ENCODE data around the gene UBA5. TPM values are rescaled to one million over a fixed set of nuclear protein-coding genes. Genes with fewer than 3 reads are reported as not detected.

UBA5 gene
- polyA plus RNA-seq, 1 donor (not counting 4 experiments of a cell fraction or from before 2014, with no cell fraction given) = 48.0 TPM

- H3K27ac ChIP-seq (ENCODE audit: control insufficient read depth, insufficient read depth, low read length) = no peak overlapping the region
- no peaks in the 10 kb centered on the region for H3K9me1 ChIP-seq (ENCODE audit: control insufficient read depth, extremely low read depth, insufficient read depth, low read length)
- no peaks in the 10 kb centered on the region for H3K27me3 ChIP-seq (ENCODE audit: control insufficient read depth, extremely low read depth, insufficient read depth, low read length)
- H3K9ac ChIP-seq (ENCODE audit: control insufficient read depth, extremely low read depth, insufficient read depth, low read length) = no peak overlapping the region
- no peak overlapping the region for H2AFZ ChIP-seq (ENCODE audit: control insufficient read depth, low read length)
- H4K20me1 ChIP-seq (ENCODE audit: control insufficient read depth, extremely low read depth, insufficient read depth, low read length) = no peaks in the 10 kb centered on the region
- H3K4me3 ChIP-seq (ENCODE audit: control insufficient read depth in 2 of 3, extremely low read depth in 1 of 3, insufficient read depth in 2 of 3, low read depth in 1 of 3, low read length in 3 of 3) = no peak overlapping the region
- H3K9me3 ChIP-seq (ENCODE audit: control insufficient read depth, low read depth, low read length) = no peaks in the 10 kb centered on the region
- no peaks in the 10 kb centered on the region for H3K4me1 ChIP-seq (ENCODE audit: control insufficient read depth, extremely low read depth, insufficient read depth, low read length)
- H3K4me2 ChIP-seq (ENCODE audit: control insufficient read depth, extremely low read depth, insufficient read depth, low read depth, low read length) = no peak overlapping the region
- H3K79me2 ChIP-seq (ENCODE audit: control insufficient read depth, insufficient read depth, low read length) = no peaks in the 10 kb centered on the region
- FAIRE-seq = no peak
- TF ChIP-seq EZH2 (IDR thresholded peaks at IDR 0.05; ENCODE audit: low read length) = no peak
- TF ChIP-seq CTCF (optimal IDR thresholded peaks at IDR 0.05 in 1 of 3, IDR thresholded peaks at IDR 0.05 in 1 of 3, conservative IDR thresholded peaks at IDR 0.05 in 1 of 3; ENCODE audit: extremely low read depth in 1 of 3, insufficient read depth in 2 of 3, low read length in 3 of 3) = no peak
- no peak for DNase-seq (ENCODE audit: low read depth, low spot score)
- dilution Hi-C loops (cut with MboI; ENCODE audit: extremely low pct_ligation_motif_present, low sequenced_read_pairs) = no loop called here
- peaks cover 10 to 27% of the 10 kb centered on the region in 2 experiments for H3K36me3 ChIP-seq (ENCODE audit: control insufficient read depth in 2 of 2, extremely low read depth in 1 of 2, insufficient read depth in 2 of 2, low read length in 2 of 2)
Observed at GRCh38 chr3:132709761-132710160, 49.6 kb downstream of the UBA5 start.

- DNase-seq (ENCODE audit: low read depth, low spot score) (no peak), FAIRE-seq (no peak)
- Histone ChIP-seq H3K79me2 (ENCODE audit: control insufficient read depth, insufficient read depth, low read length) (no peaks in the 10 kb centered on the region), H3K9me1 (ENCODE audit: control insufficient read depth, extremely low read depth, insufficient read depth, low read length) (no peaks in the 10 kb centered on the region), H3K4me1 (ENCODE audit: control insufficient read depth, extremely low read depth, insufficient read depth, low read length) (no peaks in the 10 kb centered on the region), H3K9ac (ENCODE audit: control insufficient read depth, extremely low read depth, insufficient read depth, low read length) (no peak overlapping the region), H4K20me1 (ENCODE audit: control insufficient read depth, extremely low read depth, insufficient read depth, low read length) (no peaks in the 10 kb centered on the region), H3K9me3 (ENCODE audit: control insufficient read depth, low read depth, low read length) (no peaks in the 10 kb centered on the region), H3K4me2 (ENCODE audit: control insufficient read depth, extremely low read depth, insufficient read depth, low read depth, low read length) (no peak overlapping the region), H3K4me3 (ENCODE audit: control insufficient read depth in 2 of 3, extremely low read depth in 1 of 3, insufficient read depth in 2 of 3, low read depth in 1 of 3, low read length in 3 of 3) (no peak overlapping the region), H3K36me3 (ENCODE audit: control insufficient read depth in 2 of 2, extremely low read depth in 1 of 2, insufficient read depth in 2 of 2, low read length in 2 of 2) (peaks cover 10 to 27% of the 10 kb centered on the region in 2 experiments), H3K27ac (ENCODE audit: control insufficient read depth, insufficient read depth, low read length) (no peak overlapping the region), H2AFZ (ENCODE audit: control insufficient read depth, low read length) (no peak overlapping the region), H3K27me3 (ENCODE audit: control insufficient read depth, extremely low read depth, insufficient read depth, low read length) (no peaks in the 10 kb centered on the region)
- TF ChIP-seq EZH2 (IDR thresholded peaks at IDR 0.05; ENCODE audit: low read length) (no peak), CTCF (optimal IDR thresholded peaks at IDR 0.05 in 1 of 3, IDR thresholded peaks at IDR 0.05 in 1 of 3, conservative IDR thresholded peaks at IDR 0.05 in 1 of 3; ENCODE audit: extremely low read depth in 1 of 3, insufficient read depth in 2 of 3, low read length in 3 of 3) (no peak)
- dilution Hi-C loops (cut with MboI; ENCODE audit: extremely low pct_ligation_motif_present, low sequenced_read_pairs) = no loop called here
Observed at GRCh38 chr3:132710311-132710710, 50.2 kb downstream of the UBA5 start.

Data from keratinocyte (primary cell).